ENCODE data around the gene SMG9.

SMG9 gene

DNA sequence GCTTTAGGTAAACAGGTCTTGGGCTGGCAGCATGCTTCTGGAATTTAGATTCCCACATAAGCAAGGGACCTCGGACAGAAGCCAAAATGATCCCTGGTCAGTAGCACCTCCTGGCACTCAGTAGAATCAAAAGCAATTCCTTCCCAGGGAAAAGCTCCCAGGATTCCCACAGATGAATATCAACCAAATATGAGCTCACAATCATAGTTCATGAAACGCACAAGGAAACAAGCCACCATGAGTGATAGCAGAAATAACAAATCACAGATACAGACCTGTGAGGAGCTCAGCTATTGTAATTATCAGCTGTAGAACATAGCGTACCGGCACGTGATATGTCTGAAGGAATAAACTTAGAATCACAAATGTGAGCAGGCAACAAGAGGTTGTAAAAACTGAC lies 63.0 kb downstream of the SMG9 start:
- no peak overlapping the region for H3K27ac ChIP-seq (ENCODE audit: extremely low read depth, low read depth, low read length)
- CTCF ChIA-PET, result interaction anchor here (0.8 kb wide), 1 partner anchor 26 kb away, joined by 3 read pairs; no protein-coding TSS in a partner anchor
- H3K4me3 ChIP-seq (ENCODE audit: low read depth, low read length), result no peak overlapping the region
- H3K9me3 ChIP-seq (ENCODE audit: control insufficient read depth, insufficient read depth, low read depth, low read length), result peaks cover 10% of the 10 kb centered on the region
- POLR2A ChIA-PET, result no interaction called here
- no peaks in the 10 kb centered on the region for H3K36me3 ChIP-seq (ENCODE audit: control insufficient read depth in 2 of 2, insufficient read depth in 1 of 2, low read length in 2 of 2)
- peaks cover 12% of the 10 kb centered on the region for H3K4me1 ChIP-seq (ENCODE audit: control insufficient read depth, insufficient read depth, low read length)
- TF ChIP-seq, protein P1, sequence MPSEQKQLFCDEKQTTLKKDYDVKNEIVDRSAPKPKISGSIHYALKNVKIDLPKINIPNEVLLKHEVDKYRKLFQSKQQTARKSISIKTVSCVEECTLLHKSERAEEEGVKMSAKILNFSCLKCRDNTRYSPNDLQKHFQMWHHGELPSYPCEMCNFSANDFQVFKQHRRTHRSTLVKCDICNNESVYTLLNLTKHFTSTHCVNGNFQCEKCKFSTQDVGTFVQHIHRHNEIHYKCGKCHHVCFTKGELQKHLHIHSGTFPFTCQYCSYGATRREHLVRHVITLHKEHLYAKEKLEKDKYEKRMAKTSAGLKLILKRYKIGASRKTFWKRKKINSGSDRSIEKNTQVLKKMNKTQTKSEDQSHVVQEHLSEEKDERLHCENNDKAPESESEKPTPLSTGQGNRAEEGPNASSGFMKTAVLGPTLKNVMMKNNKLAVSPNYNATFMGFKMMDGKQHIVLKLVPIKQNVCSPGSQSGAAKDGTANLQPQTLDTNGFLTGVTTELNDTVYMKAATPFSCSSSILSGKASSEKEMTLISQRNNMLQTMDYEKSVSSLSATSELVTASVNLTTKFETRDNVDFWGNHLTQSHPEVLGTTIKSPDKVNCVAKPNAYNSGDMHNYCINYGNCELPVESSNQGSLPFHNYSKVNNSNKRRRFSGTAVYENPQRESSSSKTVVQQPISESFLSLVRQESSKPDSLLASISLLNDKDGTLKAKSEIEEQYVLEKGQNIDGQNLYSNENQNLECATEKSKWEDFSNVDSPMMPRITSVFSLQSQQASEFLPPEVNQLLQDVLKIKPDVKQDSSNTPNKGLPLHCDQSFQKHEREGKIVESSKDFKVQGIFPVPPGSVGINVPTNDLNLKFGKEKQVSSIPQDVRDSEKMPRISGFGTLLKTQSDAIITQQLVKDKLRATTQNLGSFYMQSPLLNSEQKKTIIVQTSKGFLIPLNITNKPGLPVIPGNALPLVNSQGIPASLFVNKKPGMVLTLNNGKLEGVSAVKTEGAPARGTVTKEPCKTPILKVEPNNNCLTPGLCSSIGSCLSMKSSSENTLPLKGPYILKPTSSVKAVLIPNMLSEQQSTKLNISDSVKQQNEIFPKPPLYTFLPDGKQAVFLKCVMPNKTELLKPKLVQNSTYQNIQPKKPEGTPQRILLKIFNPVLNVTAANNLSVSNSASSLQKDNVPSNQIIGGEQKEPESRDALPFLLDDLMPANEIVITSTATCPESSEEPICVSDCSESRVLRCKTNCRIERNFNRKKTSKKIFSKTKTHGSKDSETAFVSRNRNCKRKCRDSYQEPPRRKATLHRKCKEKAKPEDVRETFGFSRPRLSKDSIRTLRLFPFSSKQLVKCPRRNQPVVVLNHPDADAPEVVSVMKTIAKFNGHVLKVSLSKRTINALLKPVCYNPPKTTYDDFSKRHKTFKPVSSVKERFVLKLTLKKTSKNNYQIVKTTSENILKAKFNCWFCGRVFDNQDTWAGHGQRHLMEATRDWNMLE (tag by site-specific recombination; conservative IDR thresholded peaks at IDR 0.05; ENCODE audit: low read depth), result 0 out of 2 replicates have a peak, but pooled peaks have one; percentile 47
- TF ChIP-seq, protein P2, sequence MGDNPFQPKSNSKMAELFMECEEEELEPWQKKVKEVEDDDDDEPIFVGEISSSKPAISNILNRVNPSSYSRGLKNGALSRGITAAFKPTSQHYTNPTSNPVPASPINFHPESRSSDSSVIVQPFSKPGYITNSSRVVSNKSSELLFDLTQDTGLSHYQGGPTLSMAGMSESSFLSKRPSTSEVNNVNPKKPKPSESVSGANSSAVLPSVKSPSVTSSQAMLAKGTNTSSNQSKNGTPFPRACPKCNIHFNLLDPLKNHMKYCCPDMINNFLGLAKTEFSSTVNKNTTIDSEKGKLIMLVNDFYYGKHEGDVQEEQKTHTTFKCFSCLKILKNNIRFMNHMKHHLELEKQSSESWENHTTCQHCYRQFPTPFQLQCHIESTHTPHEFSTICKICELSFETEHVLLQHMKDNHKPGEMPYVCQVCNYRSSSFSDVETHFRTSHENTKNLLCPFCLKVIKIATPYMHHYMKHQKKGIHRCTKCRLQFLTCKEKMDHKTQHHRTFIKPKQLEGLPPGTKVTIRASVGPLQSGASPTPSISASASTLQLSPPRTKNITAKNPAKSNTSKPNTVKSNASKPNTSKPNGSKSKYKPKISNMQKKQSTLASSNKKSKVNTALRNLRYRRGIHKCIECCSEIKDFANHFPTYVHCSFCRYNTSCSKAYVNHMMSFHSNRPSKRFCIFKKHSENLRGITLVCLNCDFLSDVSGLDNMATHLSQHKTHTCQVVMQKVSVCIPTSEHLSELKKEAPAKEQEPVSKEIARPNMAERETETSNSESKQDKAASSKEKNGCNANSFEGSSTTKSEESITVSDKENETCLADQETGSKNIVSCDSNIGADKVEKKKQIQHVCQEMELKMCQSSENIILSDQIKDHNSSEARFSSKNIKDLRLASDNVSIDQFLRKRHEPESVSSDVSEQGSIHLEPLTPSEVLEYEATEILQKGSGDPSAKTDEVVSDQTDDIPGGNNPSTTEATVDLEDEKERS (tag by site-specific recombination; IDR thresholded peaks at IDR 0.05), result peak; percentile 98
- TF ChIP-seq, protein P3, sequence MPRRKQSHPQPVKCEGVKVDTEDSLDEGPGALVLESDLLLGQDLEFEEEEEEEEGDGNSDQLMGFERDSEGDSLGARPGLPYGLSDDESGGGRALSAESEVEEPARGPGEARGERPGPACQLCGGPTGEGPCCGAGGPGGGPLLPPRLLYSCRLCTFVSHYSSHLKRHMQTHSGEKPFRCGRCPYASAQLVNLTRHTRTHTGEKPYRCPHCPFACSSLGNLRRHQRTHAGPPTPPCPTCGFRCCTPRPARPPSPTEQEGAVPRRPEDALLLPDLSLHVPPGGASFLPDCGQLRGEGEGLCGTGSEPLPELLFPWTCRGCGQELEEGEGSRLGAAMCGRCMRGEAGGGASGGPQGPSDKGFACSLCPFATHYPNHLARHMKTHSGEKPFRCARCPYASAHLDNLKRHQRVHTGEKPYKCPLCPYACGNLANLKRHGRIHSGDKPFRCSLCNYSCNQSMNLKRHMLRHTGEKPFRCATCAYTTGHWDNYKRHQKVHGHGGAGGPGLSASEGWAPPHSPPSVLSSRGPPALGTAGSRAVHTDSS (tag by site-specific recombination; IDR thresholded peaks at IDR 0.05), result no peak
- TF ChIP-seq ZNF248 (tag by site-specific recombination; IDR thresholded peaks at IDR 0.05) (0 out of 2 replicates have a peak, but pooled peaks have one; percentile 46), ZBTB1 (tag by site-specific recombination; IDR thresholded peaks at IDR 0.05) (no peak), ZNF555 (tag by site-specific recombination; conservative IDR thresholded peaks at IDR 0.05) (peak; percentile 19; the same call in 1 of the 2 replicates), ZNF677 (tag by site-specific recombination; IDR thresholded peaks at IDR 0.05) (peak; percentile 52; the same call in 1 of the 2 replicates), ZNF610 (tag by site-specific recombination; IDR thresholded peaks at IDR 0.05; ENCODE audit: borderline replicate concordance) (peak; percentile 73), KLF8 (tag by site-specific recombination; IDR thresholded peaks at IDR 0.05) (0 out of 2 replicates have a peak, but pooled peaks have one; percentile 38), ZNF324 (tag by site-specific recombination; IDR thresholded peaks at IDR 0.05) (peak; percentile 49; the same call in 1 of the 2 replicates), ZNF596 (tag by site-specific recombination; IDR thresholded peaks at IDR 0.05) (no peak), ZNF416 (tag by site-specific recombination; IDR thresholded peaks at IDR 0.05) (0 out of 2 replicates have a peak, but pooled peaks have one; percentile 40), ZNF626 (tag by site-specific recombination; IDR thresholded peaks at IDR 0.05) (peak; percentile 91; the same call in 1 of the 2 replicates), ZNF623 (tag by site-specific recombination; IDR thresholded peaks at IDR 0.05) (peak; percentile 44), ZNF350 (tag by site-specific recombination; IDR thresholded peaks at IDR 0.05) (peak; percentile 85), ZNF664 (tag by site-specific recombination; IDR thresholded peaks at IDR 0.05) (0 out of 2 replicates have a peak, but pooled peaks have one; percentile 27), SETDB1 (IDR thresholded peaks at IDR 0.05; ENCODE audit: insufficient read length, low read length) (peak; percentile 93), ZNF544 (tag by site-specific recombination; IDR thresholded peaks at IDR 0.05) (0 out of 2 replicates have a peak, but pooled peaks have one; percentile 32), ZNF211 (tag by site-specific recombination; IDR thresholded peaks at IDR 0.05; ENCODE audit: low read depth) (0 out of 2 replicates have a peak, but pooled peaks have one; percentile 65), ZNF433 (tag by site-specific recombination; IDR thresholded peaks at IDR 0.05; ENCODE audit: low read depth) (no peak)
- TF ChIP-seq, protein P4, sequence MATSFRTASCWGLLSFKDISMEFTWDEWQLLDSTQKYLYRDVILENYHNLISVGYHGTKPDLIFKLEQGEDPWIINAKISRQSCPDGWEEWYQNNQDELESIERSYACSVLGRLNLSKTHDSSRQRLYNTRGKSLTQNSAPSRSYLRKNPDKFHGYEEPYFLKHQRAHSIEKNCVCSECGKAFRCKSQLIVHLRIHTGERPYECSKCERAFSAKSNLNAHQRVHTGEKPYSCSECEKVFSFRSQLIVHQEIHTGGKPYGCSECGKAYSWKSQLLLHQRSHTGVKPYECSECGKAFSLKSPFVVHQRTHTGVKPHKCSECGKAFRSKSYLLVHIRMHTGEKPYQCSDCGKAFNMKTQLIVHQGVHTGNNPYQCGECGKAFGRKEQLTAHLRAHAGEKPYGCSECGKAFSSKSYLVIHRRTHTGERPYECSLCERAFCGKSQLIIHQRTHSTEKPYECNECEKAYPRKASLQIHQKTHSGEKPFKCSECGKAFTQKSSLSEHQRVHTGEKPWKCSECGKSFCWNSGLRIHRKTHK (tag by site-specific recombination; IDR thresholded peaks at IDR 0.05), result peak; percentile 67
- TF ChIP-seq, protein P5, sequence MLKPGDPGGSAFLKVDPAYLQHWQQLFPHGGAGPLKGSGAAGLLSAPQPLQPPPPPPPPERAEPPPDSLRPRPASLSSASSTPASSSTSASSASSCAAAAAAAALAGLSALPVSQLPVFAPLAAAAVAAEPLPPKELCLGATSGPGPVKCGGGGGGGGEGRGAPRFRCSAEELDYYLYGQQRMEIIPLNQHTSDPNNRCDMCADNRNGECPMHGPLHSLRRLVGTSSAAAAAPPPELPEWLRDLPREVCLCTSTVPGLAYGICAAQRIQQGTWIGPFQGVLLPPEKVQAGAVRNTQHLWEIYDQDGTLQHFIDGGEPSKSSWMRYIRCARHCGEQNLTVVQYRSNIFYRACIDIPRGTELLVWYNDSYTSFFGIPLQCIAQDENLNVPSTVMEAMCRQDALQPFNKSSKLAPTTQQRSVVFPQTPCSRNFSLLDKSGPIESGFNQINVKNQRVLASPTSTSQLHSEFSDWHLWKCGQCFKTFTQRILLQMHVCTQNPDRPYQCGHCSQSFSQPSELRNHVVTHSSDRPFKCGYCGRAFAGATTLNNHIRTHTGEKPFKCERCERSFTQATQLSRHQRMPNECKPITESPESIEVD (tag by site-specific recombination; IDR thresholded peaks at IDR 0.05), result no peak
- TF ChIP-seq, protein P6, sequence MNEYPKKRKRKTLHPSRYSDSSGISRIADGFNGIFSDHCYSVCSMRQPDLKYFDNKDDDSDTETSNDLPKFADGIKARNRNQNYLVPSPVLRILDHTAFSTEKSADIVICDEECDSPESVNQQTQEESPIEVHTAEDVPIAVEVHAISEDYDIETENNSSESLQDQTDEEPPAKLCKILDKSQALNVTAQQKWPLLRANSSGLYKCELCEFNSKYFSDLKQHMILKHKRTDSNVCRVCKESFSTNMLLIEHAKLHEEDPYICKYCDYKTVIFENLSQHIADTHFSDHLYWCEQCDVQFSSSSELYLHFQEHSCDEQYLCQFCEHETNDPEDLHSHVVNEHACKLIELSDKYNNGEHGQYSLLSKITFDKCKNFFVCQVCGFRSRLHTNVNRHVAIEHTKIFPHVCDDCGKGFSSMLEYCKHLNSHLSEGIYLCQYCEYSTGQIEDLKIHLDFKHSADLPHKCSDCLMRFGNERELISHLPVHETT (tag by site-specific recombination; IDR thresholded peaks at IDR 0.05), result peak; percentile 55; the same call in 1 of the 2 replicates
